Measurements from ENCODE around the gene CDK5RAP3. TPM values are rescaled to one million over a fixed set of nuclear protein-coding genes. Genes with fewer than 3 reads are reported as not detected.

The CDK5RAP3 gene
- total RNA-seq, 2 donors from 2014 or later, result 125 to 192 TPM

- Histone ChIP-seq H3K4me1 (ENCODE audit: control insufficient read depth in 1 of 2, low read depth in 2 of 2) (peaks cover 13 to 40% of the 10 kb centered on the region in 2 donors), H3K27ac (peak overlapping the region; percentile 19 to 52), H3K4me3 (no peak overlapping the region), H3K9me3 (no peaks in the 10 kb centered on the region), H3K27me3 (replicated peaks; ENCODE audit: insufficient read depth) (no peaks in the 10 kb centered on the region), H3K36me3 (no peaks in the 10 kb centered on the region)
- no peak for ATAC-seq (ENCODE audit: insufficient number of reproducible peaks, low FRiP score, low read depth)
- no peak for DNase-seq (ENCODE audit: low spot score)
- TF ChIP-seq, protein P1, sequence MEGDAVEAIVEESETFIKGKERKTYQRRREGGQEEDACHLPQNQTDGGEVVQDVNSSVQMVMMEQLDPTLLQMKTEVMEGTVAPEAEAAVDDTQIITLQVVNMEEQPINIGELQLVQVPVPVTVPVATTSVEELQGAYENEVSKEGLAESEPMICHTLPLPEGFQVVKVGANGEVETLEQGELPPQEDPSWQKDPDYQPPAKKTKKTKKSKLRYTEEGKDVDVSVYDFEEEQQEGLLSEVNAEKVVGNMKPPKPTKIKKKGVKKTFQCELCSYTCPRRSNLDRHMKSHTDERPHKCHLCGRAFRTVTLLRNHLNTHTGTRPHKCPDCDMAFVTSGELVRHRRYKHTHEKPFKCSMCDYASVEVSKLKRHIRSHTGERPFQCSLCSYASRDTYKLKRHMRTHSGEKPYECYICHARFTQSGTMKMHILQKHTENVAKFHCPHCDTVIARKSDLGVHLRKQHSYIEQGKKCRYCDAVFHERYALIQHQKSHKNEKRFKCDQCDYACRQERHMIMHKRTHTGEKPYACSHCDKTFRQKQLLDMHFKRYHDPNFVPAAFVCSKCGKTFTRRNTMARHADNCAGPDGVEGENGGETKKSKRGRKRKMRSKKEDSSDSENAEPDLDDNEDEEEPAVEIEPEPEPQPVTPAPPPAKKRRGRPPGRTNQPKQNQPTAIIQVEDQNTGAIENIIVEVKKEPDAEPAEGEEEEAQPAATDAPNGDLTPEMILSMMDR (IDR thresholded peaks at IDR 0.05), result no peak
Measured at GRCh38 chr17:47945529-47946508, 25.1 kb upstream of the CDK5RAP3 start.

- Histone ChIP-seq H3K27me3 (replicated peaks; ENCODE audit: insufficient read depth) (no peaks in the 10 kb centered on the region), H3K36me3 (no peaks in the 10 kb centered on the region), H3K4me3 (no peak overlapping the region), H3K27ac (peak overlapping the region in 1 of 2 donors; percentile 29), H3K4me1 (ENCODE audit: control insufficient read depth in 1 of 2, low read depth in 2 of 2) (peaks cover 13 to 37% of the 10 kb centered on the region in 2 donors), H3K9me3 (no peaks in the 10 kb centered on the region)
- DNase-seq (ENCODE audit: low spot score) (no peak), ATAC-seq (ENCODE audit: insufficient number of reproducible peaks, low FRiP score, low read depth) (no peak)
- TF ChIP-seq, protein P1 (IDR thresholded peaks at IDR 0.05), result no peak
Measured at GRCh38 chr17:47946516-47946915, 24.4 kb upstream of the CDK5RAP3 start.

- Histone ChIP-seq H3K27me3 (replicated peaks; ENCODE audit: insufficient read depth) (no peaks in the 10 kb centered on the region), H3K9me3 (no peaks in the 10 kb centered on the region), H3K27ac (peak overlapping the region in 1 of 2 donors; percentile 29), H3K4me3 (no peak overlapping the region), H3K36me3 (no peaks in the 10 kb centered on the region), H3K4me1 (ENCODE audit: control insufficient read depth in 1 of 2, low read depth in 2 of 2) (peaks cover 13 to 35% of the 10 kb centered on the region in 2 donors)
- DNase-seq (ENCODE audit: low spot score) (peak; percentile 52), ATAC-seq (ENCODE audit: insufficient number of reproducible peaks, low FRiP score, low read depth) (no peak)
- TF ChIP-seq, protein P1 (IDR thresholded peaks at IDR 0.05), result peak; percentile 81
Measured at GRCh38 chr17:47946929-47947397, 23.9 kb upstream of the CDK5RAP3 start.

- Histone ChIP-seq H3K4me3 (no peak overlapping the region), H3K9me3 (no peaks in the 10 kb centered on the region), H3K4me1 (ENCODE audit: control insufficient read depth in 1 of 2, low read depth in 2 of 2) (peaks cover 8 to 25% of the 10 kb centered on the region in 2 donors), H3K27me3 (replicated peaks; ENCODE audit: insufficient read depth) (no peaks in the 10 kb centered on the region), H3K27ac (no peak overlapping the region), H3K36me3 (no peaks in the 10 kb centered on the region)
- TF ChIP-seq, protein P1 (IDR thresholded peaks at IDR 0.05), result no peak
- ATAC-seq (ENCODE audit: insufficient number of reproducible peaks, low FRiP score, low read depth) (no peak), DNase-seq (ENCODE audit: low spot score) (no peak)
Measured at GRCh38 chr17:47948706-47949196, 22.2 kb upstream of the CDK5RAP3 start.

DNA sequence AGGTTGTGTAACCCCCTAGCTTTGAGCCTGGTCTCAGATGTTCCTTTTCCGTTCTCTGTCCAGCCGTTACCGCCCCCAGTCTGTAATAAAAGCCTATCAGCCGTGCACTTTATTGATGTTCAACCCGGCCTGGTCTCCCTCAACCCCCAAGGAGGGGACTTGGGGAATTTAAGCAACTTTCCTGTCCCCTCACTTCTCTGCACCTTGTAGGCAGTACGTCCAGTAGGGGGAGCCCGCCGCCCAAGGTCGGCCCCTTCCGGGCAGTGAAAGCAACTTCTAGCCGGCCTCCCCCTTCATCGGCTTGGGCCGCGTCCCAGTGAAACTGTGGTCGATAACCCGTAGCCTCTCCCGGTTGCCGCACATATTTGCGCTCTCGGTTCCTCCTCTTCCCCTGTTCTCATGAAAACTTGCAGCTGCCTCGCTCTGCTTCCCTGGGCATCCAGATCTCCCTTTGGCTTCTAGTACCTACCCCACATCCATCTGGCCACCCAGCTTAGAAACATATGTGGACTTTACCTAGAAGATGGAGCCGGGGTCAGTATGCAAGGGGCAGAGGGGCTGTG, 21.6 kb upstream of the CDK5RAP3 start:
- TF ChIP-seq, protein P1 (IDR thresholded peaks at IDR 0.05), result peak; percentile 82
- Histone ChIP-seq H3K9me3 (no peaks in the 10 kb centered on the region), H3K27ac (peak overlapping the region; percentile 60), H3K27me3 (replicated peaks; ENCODE audit: insufficient read depth) (no peaks in the 10 kb centered on the region), H3K4me3 (peak overlapping the region; percentile 72), H3K4me1 (ENCODE audit: control insufficient read depth in 1 of 2, low read depth in 2 of 2) (peaks cover 8 to 25% of the 10 kb centered on the region in 2 donors), H3K36me3 (no peaks in the 10 kb centered on the region)
- peak; percentile 23 for DNase-seq (ENCODE audit: low spot score)
- peak; percentile 39 for ATAC-seq (ENCODE audit: insufficient number of reproducible peaks, low FRiP score, low read depth)

Data from thoracic aorta (tissue), 2 donors.